ENCODE results near the gene AMACR. TPM values are rescaled to one million over a fixed set of nuclear protein-coding genes. Genes with fewer than 3 reads are reported as not detected.

Gene AMACR
- total RNA-seq, 2 experiments from 2014 or later: 6.5 to 7.7 TPM

DNA sequence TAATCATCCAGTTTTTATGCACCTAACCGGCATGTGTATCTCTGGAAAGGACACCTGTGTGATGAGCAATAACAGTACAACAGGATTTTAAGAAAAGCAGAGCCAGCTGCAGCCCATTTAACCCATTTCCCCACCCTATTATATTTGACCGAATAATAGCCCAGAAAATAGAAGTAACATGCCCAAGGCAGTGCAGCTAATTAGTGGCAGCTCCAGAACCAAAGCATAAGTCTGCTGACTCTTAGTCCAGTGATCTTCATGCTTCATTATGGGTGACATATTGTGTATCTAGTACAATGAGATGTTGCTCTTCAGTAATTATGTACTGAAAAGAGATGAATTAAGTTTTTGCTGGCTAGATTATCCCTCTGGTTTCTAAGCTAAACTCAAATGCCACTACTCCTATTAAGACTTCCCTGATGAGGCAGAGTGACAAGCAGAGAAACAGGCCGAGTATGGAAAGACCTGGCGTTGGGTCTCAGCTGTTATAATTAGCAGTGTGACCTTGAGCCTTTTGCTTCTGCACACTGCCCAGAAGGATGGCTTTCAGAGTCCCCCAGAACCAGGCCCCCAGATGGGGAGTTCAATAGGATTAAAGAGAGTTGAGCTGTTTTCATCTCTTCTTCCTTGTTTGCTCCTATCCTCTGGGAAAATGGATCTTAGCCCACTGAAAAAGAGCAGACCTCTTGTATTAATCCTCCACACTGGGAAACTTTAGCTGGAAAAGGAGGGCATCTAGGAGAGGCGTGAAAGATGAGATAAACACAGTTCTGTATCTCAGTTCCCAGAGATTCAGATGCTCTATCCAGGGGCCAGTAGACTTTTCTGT is 45.9 kb upstream of the AMACR start:
- Mint-ChIP-seq H3K27ac (no peak overlapping the region), H3K36me3 (ENCODE audit: low read depth) (peaks cover 13% of the 10 kb centered on the region), H3K27me3 (no peaks in the 10 kb centered on the region), H3K9me3 (no peaks in the 10 kb centered on the region), H3K4me3 (no peak overlapping the region), H3K4me1 (ENCODE audit: low read depth) (no peaks in the 10 kb centered on the region)
- TF ChIP-seq, protein P1, sequence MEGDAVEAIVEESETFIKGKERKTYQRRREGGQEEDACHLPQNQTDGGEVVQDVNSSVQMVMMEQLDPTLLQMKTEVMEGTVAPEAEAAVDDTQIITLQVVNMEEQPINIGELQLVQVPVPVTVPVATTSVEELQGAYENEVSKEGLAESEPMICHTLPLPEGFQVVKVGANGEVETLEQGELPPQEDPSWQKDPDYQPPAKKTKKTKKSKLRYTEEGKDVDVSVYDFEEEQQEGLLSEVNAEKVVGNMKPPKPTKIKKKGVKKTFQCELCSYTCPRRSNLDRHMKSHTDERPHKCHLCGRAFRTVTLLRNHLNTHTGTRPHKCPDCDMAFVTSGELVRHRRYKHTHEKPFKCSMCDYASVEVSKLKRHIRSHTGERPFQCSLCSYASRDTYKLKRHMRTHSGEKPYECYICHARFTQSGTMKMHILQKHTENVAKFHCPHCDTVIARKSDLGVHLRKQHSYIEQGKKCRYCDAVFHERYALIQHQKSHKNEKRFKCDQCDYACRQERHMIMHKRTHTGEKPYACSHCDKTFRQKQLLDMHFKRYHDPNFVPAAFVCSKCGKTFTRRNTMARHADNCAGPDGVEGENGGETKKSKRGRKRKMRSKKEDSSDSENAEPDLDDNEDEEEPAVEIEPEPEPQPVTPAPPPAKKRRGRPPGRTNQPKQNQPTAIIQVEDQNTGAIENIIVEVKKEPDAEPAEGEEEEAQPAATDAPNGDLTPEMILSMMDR (IDR thresholded peaks at IDR 0.05): no peak
- ChIA-PET POLR2A (no interaction called here), CTCF (no interaction called here)
- DNase-seq: no peak
- ATAC-seq: no peak
- intact Hi-C loops (cut with micrococcal nuclease): no loop called here

DNA sequence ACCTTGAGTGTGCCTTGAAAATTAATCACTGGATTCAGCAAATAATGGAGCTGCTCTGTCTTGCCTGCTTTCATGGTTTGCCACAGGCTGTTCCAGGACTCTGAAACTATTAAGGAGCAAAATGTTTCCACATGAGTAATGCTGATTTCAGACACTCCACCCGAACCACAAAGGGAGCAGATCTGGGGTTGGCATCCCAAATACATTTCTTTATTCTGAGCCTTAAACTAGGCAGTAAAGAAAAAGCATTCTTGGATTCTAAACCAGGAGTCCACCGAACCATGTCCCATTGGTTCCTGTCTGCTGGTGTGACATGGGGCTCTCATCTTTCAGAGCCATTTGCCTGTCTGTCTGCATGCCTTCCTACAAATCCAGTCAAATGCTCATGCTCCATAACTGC is 45.3 kb upstream of the AMACR start:
- Mint-ChIP-seq H3K27me3 (no peaks in the 10 kb centered on the region), H3K36me3 (ENCODE audit: low read depth) (peaks cover 12% of the 10 kb centered on the region), H3K27ac (no peak overlapping the region), H3K4me3 (no peak overlapping the region), H3K4me1 (ENCODE audit: low read depth) (no peaks in the 10 kb centered on the region), H3K9me3 (no peaks in the 10 kb centered on the region)
- TF ChIP-seq, protein P1 (IDR thresholded peaks at IDR 0.05): no peak
- intact Hi-C loops (cut with micrococcal nuclease): no loop called here
- DNase-seq: no peak
- ATAC-seq: no peak
- ChIA-PET POLR2A (no interaction called here), CTCF (no interaction called here)

DNA sequence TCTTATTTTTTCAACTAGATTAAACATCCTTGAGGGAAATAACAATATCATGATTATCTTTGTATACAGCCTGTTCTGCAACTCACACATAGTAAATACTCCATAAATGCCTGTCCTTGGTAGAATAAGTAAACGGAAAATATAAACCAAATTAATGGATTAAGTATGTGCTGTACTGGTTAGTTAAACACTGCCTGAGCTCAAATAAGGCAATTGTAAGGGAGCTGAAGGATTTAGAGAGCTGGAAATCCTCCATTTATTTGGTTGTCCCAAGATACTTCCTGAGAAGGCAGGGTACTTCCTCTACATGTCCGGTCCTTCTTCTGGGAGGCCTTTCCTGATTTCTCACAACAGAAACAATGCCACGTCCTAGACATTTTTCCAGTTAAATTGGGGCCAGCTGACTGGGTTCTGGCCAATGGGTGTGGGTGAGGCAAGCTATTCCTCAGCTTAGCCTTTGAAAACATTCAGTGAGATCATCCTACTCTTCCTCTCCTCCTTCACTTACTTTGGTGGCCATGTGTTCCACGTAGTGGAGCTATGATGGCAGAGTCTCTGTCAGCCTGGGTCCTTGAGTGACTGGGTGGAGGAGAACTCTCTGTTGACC is 43.6 kb upstream of the AMACR start:
- no peak overlapping the region for H3K27ac Mint-ChIP-seq

DNA sequence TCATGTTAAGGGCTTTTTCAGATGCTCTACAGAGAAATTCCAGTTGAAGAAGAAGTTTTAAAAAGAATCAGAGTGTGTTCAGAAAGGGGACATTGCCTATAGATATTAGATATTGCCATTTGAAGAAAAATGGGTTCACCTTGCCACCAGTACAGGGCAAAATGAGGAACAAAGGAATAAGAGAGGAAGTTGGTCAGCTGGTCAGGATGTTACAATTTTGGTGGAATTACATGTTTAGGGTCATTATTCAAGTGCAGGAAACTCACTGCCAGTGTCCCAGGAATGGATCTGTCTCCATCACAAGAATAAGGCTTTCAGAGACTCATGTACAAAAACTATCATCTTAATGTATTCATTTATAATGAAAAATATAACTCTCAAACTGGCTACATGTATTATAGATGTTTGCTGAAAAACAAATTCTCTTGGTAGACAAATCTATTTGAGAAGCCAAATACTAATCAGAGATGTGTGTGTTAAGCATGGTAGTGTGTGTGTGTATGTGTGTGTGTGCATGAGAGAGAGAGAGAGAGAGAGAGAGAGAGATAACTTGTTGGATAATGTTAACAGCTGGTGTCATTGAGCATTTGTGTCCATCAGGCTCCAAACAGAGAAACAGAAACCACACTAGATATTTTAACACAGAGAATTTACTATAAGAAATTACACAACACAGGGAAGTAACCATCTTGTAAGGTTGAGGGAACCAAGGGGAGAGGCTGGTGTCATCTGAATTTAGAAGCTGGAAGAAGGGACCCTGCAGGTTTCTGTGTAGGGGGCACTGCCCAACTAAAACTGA is 40.1 kb upstream of the AMACR start:
- H3K36me3 Mint-ChIP-seq (ENCODE audit: low read depth): peaks cover 12% of the 10 kb centered on the region
- TF ChIP-seq, protein P1 (IDR thresholded peaks at IDR 0.05): no peak
- H3K27me3 Mint-ChIP-seq: no peaks in the 10 kb centered on the region
- intact Hi-C loops (cut with micrococcal nuclease): no loop called here
- no peak overlapping the region for H3K27ac Mint-ChIP-seq
- no peak for DNase-seq
- no peaks in the 10 kb centered on the region for H3K4me1 Mint-ChIP-seq (ENCODE audit: low read depth)
- H3K4me3 Mint-ChIP-seq: no peak overlapping the region
- no peaks in the 10 kb centered on the region for H3K9me3 Mint-ChIP-seq
- ChIA-PET CTCF (interaction anchor here (1.6 kb wide), 1 partner anchor 8 kb away, joined by 4 read pairs; no protein-coding TSS in a partner anchor), POLR2A (no interaction called here)
- no peak for ATAC-seq

More for the DNA sequence above, 43.6 kb upstream of the AMACR start:
- Mint-ChIP-seq H3K4me1 (ENCODE audit: low read depth) (no peaks in the 10 kb centered on the region), H3K9me3 (no peaks in the 10 kb centered on the region), H3K36me3 (ENCODE audit: low read depth) (peaks cover 12% of the 10 kb centered on the region), H3K4me3 (no peak overlapping the region), H3K27me3 (no peaks in the 10 kb centered on the region)
- ChIA-PET POLR2A (no interaction called here), CTCF (no interaction called here)
- DNase-seq: no peak
- no peak for ATAC-seq
- intact Hi-C loops (cut with micrococcal nuclease): no loop called here
- TF ChIP-seq, protein P1 (IDR thresholded peaks at IDR 0.05): no peak

Data from activated CD8-positive, alpha-beta T cell treated with anti-CD3 and anti-CD28 coated beads for 36 hours (primary cell).